Stomach (tissue), 9 donors: ENCODE measurements around the gene ICOS. TPM values are rescaled to one million over a fixed set of nuclear protein-coding genes. Genes with fewer than 3 reads are reported as not detected.
"Not testable (repeated sequence)": the region's sequence is repeated elsewhere in the genome, so short reads cannot be mapped to it uniquely, and the experiment has no call there.

Experiments
- DNase-seq, 2 donors: peaks; one replicate each; pipeline versions ENCODE4 v3.0.0 to v3.0.0-alpha.2; 2013 to 2019
- H3K27ac ChIP-seq, 5 donors: fragments of 200-600 bp in 4 of 5; sonication (generic) in 4 of 5; one replicate each; pipeline ENCODE4 v1.5.1; 2013 to 2019; ENCODE audit warnings: mild to moderate bottlenecking in 1 of 5, moderate library complexity in 1 of 5
- H3K27me3 ChIP-seq, 3 donors: fragments of 200-600 bp; sonication (generic); one replicate each; pipeline ENCODE4 v1.5.1; 2017 to 2019; ENCODE audit warnings: mixed run types in 1 of 3
- H3K36me3 ChIP-seq, 4 donors: fragments of 200-600 bp; sonication (generic); 1 replicate in 3 of 4; 2 replicates in 1 of 4; pipeline ENCODE4 v1.5.1; 2016 to 2019
- H3K4me1 ChIP-seq, 4 donors: fragments of 200-600 bp; sonication (generic); one replicate each; pipeline ENCODE4 v1.5.1; 2016 to 2019
- H3K4me3 ChIP-seq, 4 donors: fragments of 200-600 bp; sonication (generic) in 3 of 4; one replicate each; pipeline ENCODE4 v1.5.1; 2016 to 2019; ENCODE audit warnings: mild to moderate bottlenecking in 1 of 4
- H3K9me3 ChIP-seq, 4 donors: fragments of 200-600 bp; sonication (generic); one replicate each; pipeline ENCODE4 v1.5.1; 2016 to 2019
- EP300 ChIP-seq: sonication (generic); formaldehyde crosslinking; IDR thresholded peaks from one replicate; pipeline ENCODE4 v1.6.1; 2017; ENCODE audit warnings: antibody characterized with exemption
- POLR2A ChIP-seq, 4 donors: fragments of 450-650 bp; IDR thresholded peaks; one replicate each; pipeline ENCODE4 v1.6.1; 2016; ENCODE audit warnings: antibody characterized with exemption in 4 of 4, control low read depth in 2 of 4, mild to moderate bottlenecking in 1 of 4, moderate library complexity in 1 of 4
- POLR2AphosphoS5 ChIP-seq, 3 donors: sonication (generic); formaldehyde crosslinking; IDR thresholded peaks; one replicate each; pipeline ENCODE4 v1.6.1; 2016; ENCODE audit warnings: antibody characterized with exemption in 3 of 3
- WGBS, 5 donors: extraction: QIAGEN DNeasy Blood & Tissue Kit in 3 of 5; methylation state at CpG; one replicate each; pipeline versions ENCODE4 v1.1.5 to v1.1.7; 2013 to 2018; 5-methylcytosine and 5-hydroxymethylcytosine counted together
- intact Hi-C: fragments of 100-400 bp; cut with DNase I; formaldehyde crosslinking; loops from one replicate; pipeline ENCODE4 v1.15.1; 2023; ENCODE audit warnings: low total_unique reads
- polyA plus RNA-seq, 3 donors: library from polyadenylated mRNA; stranded (reverse); fragments of 200-250 nt; gene quantifications; one replicate each; pipeline ENCODE4 v1.2.3, GENCODE V29; 2013
- total RNA-seq, 5 donors: library from RNA; depleted of rRNA; stranded (reverse); fragments of >200 nt; gene quantifications; one replicate each; pipeline versions ENCODE4 v1.1.0 to v1.2.3, GENCODE V29; 2014 to 2016
- TF ChIP-seq, protein P1 (sequence below), 7 experiments: fragments of 450-650 bp in 4 of 7; fragments of 200-600 bp in 3 of 7; sonication (generic) in 3 of 7; IDR thresholded peaks; one replicate each; pipeline ENCODE4 v1.5.1; 2016 to 2019; ENCODE audit warnings: antibody characterized with exemption in 7 of 7, control low read depth in 2 of 7, mild to moderate bottlenecking in 1 of 7
- donor health status: healthy with polysubstance abuse.
- donor health status: Bipolar disorder and iron deficiency.
- donor health status: healthy.

Gene ICOS
- total and polyA plus RNA-seq, 8 donors = 0.29 to 9.3 (median 0.33) TPM; not detected in 3

DNA sequence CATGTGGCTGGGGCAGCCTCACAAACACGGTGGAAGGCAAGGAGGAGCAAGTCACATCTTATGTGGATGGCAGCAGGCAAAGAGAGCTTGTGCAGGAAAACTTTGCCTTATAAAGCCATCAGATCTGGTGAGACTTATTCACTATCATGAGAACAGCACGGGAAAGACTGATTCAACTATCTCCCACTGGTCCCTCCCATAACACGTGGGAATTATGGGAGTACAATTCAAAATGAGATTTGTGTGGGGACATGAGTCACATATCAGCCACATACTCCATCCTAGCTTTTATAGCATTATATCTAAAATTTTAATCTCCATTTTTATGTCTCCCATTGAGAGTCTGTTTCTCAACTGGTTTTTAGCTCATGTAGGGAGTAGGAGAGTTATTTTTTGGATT, 45.7 kb downstream of the ICOS start:
- TF ChIP-seq, protein P1, sequence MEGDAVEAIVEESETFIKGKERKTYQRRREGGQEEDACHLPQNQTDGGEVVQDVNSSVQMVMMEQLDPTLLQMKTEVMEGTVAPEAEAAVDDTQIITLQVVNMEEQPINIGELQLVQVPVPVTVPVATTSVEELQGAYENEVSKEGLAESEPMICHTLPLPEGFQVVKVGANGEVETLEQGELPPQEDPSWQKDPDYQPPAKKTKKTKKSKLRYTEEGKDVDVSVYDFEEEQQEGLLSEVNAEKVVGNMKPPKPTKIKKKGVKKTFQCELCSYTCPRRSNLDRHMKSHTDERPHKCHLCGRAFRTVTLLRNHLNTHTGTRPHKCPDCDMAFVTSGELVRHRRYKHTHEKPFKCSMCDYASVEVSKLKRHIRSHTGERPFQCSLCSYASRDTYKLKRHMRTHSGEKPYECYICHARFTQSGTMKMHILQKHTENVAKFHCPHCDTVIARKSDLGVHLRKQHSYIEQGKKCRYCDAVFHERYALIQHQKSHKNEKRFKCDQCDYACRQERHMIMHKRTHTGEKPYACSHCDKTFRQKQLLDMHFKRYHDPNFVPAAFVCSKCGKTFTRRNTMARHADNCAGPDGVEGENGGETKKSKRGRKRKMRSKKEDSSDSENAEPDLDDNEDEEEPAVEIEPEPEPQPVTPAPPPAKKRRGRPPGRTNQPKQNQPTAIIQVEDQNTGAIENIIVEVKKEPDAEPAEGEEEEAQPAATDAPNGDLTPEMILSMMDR (IDR thresholded peaks at IDR 0.05) = no peak
- TF ChIP-seq EP300 = no peak
- no peak for TF ChIP-seq POLR2AphosphoS5 (IDR thresholded peaks at IDR 0.05)
- TF ChIP-seq POLR2A (IDR thresholded peaks at IDR 0.05) = no peak
- DNase-seq = no peak
- Histone ChIP-seq H3K4me1 (no peaks in the 10 kb centered on the region), H3K27me3 (no peaks in the 10 kb centered on the region), H3K9me3 (no peaks in the 10 kb centered on the region), H3K36me3 (no peaks in the 10 kb centered on the region), H3K27ac (no peak overlapping the region), H3K4me3 (no peak overlapping the region)
- 74 to 85% (median 84%) methylated on average over 3 of the region's 3 CpGs for WGBS, 5 donors
- intact Hi-C loops = no loop called here

DNA sequence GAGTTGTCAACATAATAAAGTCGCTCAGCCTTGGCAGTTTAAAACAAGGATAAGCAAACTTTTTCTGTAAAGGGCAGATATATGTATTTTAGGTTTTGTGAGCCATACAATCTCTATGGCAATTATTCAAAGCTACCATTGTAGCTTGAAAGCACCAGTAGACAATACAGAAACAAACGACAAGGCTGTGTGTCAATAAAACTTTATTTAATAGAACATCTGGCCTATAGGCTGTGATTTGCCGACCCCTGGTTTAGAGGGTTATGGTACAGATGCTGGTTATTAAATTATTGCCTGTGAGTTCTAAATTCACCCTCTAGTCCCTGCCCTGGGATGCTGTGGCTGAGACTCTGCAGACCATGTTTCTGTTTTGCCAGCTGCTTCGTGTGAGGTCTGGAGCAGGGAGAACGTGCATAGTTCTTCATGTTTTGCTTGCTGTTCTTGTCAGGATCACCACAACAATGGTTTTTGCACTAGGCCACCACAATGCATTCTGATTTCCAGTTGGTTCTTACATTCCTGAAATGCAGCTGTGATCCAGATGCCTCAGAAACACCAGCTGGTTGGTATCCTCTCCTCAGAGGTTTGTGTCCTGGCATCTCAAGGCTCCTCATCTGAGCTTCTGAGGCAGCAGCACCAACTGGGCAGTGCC, 46.6 kb downstream of the ICOS start:
- H3K9me3 ChIP-seq = no peaks in the 10 kb centered on the region
- no peak for DNase-seq
- no peaks in the 10 kb centered on the region for H3K27me3 ChIP-seq
- intact Hi-C loops = no loop called here
- no peak overlapping the region for H3K27ac ChIP-seq
- H3K36me3 ChIP-seq = no peaks in the 10 kb centered on the region
- 73 to 87% (median 84%) methylated on average over 5 of the region's 5 CpGs for WGBS, 5 donors
- H3K4me3 ChIP-seq = no peak overlapping the region
- TF ChIP-seq, protein P1 (IDR thresholded peaks at IDR 0.05) = no peak
- TF ChIP-seq EP300 (no peak), POLR2AphosphoS5 (IDR thresholded peaks at IDR 0.05) (no peak), POLR2A (IDR thresholded peaks at IDR 0.05) (no peak)
- no peaks in the 10 kb centered on the region for H3K4me1 ChIP-seq

DNA sequence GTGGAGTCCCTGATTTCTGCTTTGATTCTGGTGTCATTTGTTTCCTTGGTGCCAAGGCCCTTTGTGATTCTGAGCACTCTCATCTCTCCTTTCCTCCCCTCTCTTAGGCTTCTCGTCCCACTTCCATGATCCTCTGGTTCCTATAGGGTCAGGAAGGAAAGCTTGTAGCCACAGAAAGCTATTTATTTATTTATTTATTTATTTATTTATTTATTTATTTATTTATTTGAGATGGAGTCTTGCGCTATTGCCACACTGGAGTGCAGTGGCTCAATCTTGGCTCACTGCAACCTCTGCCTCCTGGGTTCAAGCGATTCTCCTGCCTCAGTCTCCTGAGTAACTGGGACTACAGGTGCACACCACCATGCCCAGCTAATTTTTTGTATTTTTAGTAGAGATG, 49.4 kb downstream of the ICOS start:
- H3K9me3 ChIP-seq, H3K4me1 ChIP-seq, DNase-seq, H3K27ac ChIP-seq, intact Hi-C loops, H3K4me3 ChIP-seq, H3K36me3 ChIP-seq, H3K27me3 ChIP-seq: not testable (repeated sequence)
- 84 to 96% (median 91%) methylated on average over 3 of the region's 3 CpGs for WGBS, 5 donors

DNA sequence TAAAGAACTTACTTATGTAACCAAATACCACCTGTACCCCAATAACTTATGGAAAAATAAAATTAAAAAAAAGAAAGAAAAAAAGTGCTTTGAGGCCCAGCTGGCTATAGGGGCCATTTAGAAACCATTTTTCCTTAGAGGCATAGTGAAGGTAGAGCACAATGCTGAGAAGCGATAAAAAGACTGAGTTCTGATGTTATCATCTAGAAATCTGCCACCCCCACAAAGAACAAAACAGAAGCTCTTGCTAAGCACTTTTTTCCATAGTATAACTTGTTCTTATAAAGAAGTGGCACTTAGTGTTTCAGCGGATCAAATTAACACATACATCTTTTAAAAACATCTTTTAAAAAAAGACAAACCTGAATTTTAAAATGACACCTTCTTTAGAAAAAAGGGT, 51.4 kb downstream of the ICOS start:
- H3K4me1 ChIP-seq = no peaks in the 10 kb centered on the region
- no peak overlapping the region for H3K4me3 ChIP-seq
- no peaks in the 10 kb centered on the region for H3K27me3 ChIP-seq
- H3K36me3 ChIP-seq = no peaks in the 10 kb centered on the region
- TF ChIP-seq EP300 (no peak), POLR2AphosphoS5 (IDR thresholded peaks at IDR 0.05) (no peak), POLR2A (IDR thresholded peaks at IDR 0.05) (no peak)
- TF ChIP-seq, protein P1 (IDR thresholded peaks at IDR 0.05) = no peak
- WGBS, 5 donors = 84 to 96% (median 90%) methylated on average over 2 of the region's 2 CpGs
- no peak for DNase-seq
- H3K9me3 ChIP-seq = no peaks in the 10 kb centered on the region
- intact Hi-C loops = no loop called here
- no peak overlapping the region for H3K27ac ChIP-seq

DNA sequence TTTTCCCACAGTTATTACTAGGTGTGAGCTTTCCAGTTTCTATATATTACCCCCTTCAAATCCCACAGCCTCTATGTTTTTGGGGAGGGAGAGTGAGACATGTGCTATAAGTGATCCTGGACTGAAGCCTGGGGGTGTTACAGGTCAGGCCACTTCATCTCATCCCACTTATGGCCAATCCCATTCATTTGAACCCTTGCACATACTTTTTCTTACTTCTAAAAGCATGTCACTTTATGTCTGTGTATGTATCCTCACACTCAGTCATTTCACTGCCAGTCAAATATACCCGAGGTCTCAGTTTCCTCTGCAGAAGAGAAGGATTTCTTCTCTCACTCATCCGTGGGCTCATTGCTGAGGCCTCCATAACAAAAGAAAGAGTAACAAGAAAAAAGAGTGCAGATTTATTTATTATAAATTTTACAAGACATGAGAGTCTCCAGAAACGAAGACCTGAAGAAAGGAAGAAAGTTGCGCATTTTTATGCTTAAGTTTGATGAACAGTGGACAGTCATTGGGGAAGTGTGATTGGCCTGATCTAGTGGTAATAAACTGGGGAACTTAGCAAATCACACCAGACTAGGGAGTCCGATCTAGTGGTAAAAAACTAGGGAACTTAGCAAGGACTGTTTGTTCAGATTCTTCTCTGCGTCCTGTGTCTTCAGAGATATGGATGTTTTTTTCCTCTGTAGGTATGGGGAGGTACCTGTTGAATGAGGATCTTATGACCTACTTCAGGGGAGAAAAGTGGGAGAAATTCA, 52.1 kb downstream of the ICOS start:
- no peak overlapping the region for H3K27ac ChIP-seq
- no peaks in the 10 kb centered on the region for H3K4me1 ChIP-seq
- intact Hi-C loops = no loop called here
- WGBS, 5 donors = 79 to 92% (median 87%) methylated on average over 6 of the region's 6 CpGs
- TF ChIP-seq EP300 = no peak
- TF ChIP-seq POLR2AphosphoS5 (IDR thresholded peaks at IDR 0.05) = no peak
- TF ChIP-seq POLR2A (IDR thresholded peaks at IDR 0.05) = no peak
- TF ChIP-seq, protein P1 (IDR thresholded peaks at IDR 0.05) = no peak
- no peak for DNase-seq
- H3K27me3 ChIP-seq = no peaks in the 10 kb centered on the region
- H3K9me3 ChIP-seq = no peaks in the 10 kb centered on the region
- no peak overlapping the region for H3K4me3 ChIP-seq
- H3K36me3 ChIP-seq = no peaks in the 10 kb centered on the region
